Mesenchymal stem cell (in vitro differentiated cells and primary cell): Measurements from ENCODE around the gene KHDC1. TPM values are rescaled to one million over a fixed set of nuclear protein-coding genes. Genes with fewer than 3 reads are reported as not detected.
"Not testable (repeated sequence)": the region's sequence is repeated elsewhere in the genome, so short reads cannot be mapped to it uniquely, and the experiment has no call there.

Experiments
- DNase-seq: peaks from one replicate; pipeline ENCODE4 v3.0.0-alpha.2; 2013
- H2AFZ ChIP-seq: one replicate; pipeline ENCODE4 v1.6.1; 2013; ENCODE audit warnings: low read depth, mild to moderate bottlenecking, control low read depth, inconsistent platforms, low read length, moderate library complexity
- H2AK5ac ChIP-seq: 2 replicates; pipeline ENCODE4 v1.6.1; 2013; ENCODE audit warnings: low read length, moderate library complexity, mild to moderate bottlenecking, inconsistent platforms; ENCODE audit not compliant: severe bottlenecking
- H2BK120ac ChIP-seq: one replicate; pipeline ENCODE4 v1.6.1; 2013; ENCODE audit warnings: low read depth, mild to moderate bottlenecking, inconsistent platforms, low read length, moderate library complexity
- H2BK12ac ChIP-seq, 2 experiments: one replicate each; pipeline ENCODE4 v1.6.1; 2013; ENCODE audit warnings: inconsistent platforms in 2 of 2, low read length in 2 of 2, mild to moderate bottlenecking in 2 of 2, moderate library complexity in 2 of 2, control low read depth in 1 of 2
- H2BK15ac ChIP-seq: one replicate; pipeline ENCODE4 v1.6.1; 2013; ENCODE audit warnings: mild to moderate bottlenecking, low read depth, inconsistent platforms; ENCODE audit not compliant: poor library complexity, severe bottlenecking
- H2BK5ac ChIP-seq: 2 replicates; pipeline ENCODE4 v1.6.1; 2013; ENCODE audit warnings: low read depth, mild to moderate bottlenecking, low read length, control low read depth, inconsistent platforms; ENCODE audit not compliant: poor library complexity, severe bottlenecking
- H3K14ac ChIP-seq, 2 experiments: one replicate each; pipeline ENCODE4 v1.6.1; 2013; ENCODE audit warnings: inconsistent platforms in 2 of 2, low read length in 2 of 2, control low read depth in 1 of 2, mild to moderate bottlenecking in 1 of 2, moderate library complexity in 1 of 2
- H3K18ac ChIP-seq, 2 experiments: one replicate each; pipeline ENCODE4 v1.6.1; 2013; ENCODE audit warnings: inconsistent platforms in 2 of 2, low read length in 2 of 2, control low read depth in 1 of 2, low read depth in 1 of 2, mild to moderate bottlenecking in 1 of 2
- H3K23ac ChIP-seq, 2 experiments: one replicate each; pipeline ENCODE4 v1.6.1; 2013; ENCODE audit warnings: inconsistent platforms in 2 of 2, low read length in 2 of 2, mild to moderate bottlenecking in 2 of 2, moderate library complexity in 2 of 2, control low read depth in 1 of 2
- H3K27ac ChIP-seq: 2 replicates; pipeline ENCODE4 v1.5.1; 2013; ENCODE audit warnings: mild to moderate bottlenecking, moderate library complexity, low read length, control low read depth, inconsistent platforms; ENCODE audit not compliant: poor library complexity, severe bottlenecking
- H3K27me3 ChIP-seq, 2 experiments: 2 replicates each; pipeline versions ENCODE4 v1.6.1 to v1.7.0; 2013; ENCODE audit warnings: low read length in 2 of 2, mild to moderate bottlenecking in 2 of 2, moderate library complexity in 2 of 2, control low read depth in 1 of 2, inconsistent platforms in 1 of 2; ENCODE audit not compliant: control insufficient read depth in 1 of 2, insufficient read depth in 1 of 2
- H3K36me3 ChIP-seq, 2 experiments: 2 replicates each; pipeline versions ENCODE4 v1.6.1 to v1.7.0; 2013; ENCODE audit warnings: low read length in 2 of 2, control low read depth in 1 of 2, inconsistent platforms in 1 of 2, low read depth in 1 of 2, mild to moderate bottlenecking in 1 of 2; ENCODE audit not compliant: insufficient read depth in 2 of 2, control insufficient read depth in 1 of 2
- H3K4ac ChIP-seq, 2 experiments: one replicate each; pipeline ENCODE4 v1.6.1; 2013; ENCODE audit warnings: inconsistent platforms in 2 of 2, low read length in 2 of 2, mild to moderate bottlenecking in 2 of 2, moderate library complexity in 2 of 2, control low read depth in 1 of 2, low read depth in 1 of 2
- H3K4me1 ChIP-seq: 2 replicates; pipeline ENCODE4 v1.6.1; 2013; ENCODE audit warnings: low read depth, low read length, control low read depth; ENCODE audit not compliant: control insufficient read depth, insufficient read depth
- H3K4me2 ChIP-seq: 2 replicates; pipeline ENCODE4 v1.6.1; 2013; ENCODE audit warnings: low read length, mild to moderate bottlenecking, inconsistent platforms; ENCODE audit not compliant: poor library complexity, severe bottlenecking
- H3K4me3 ChIP-seq, 2 experiments: 2 replicates each; pipeline versions ENCODE4 v1.5.1 to v1.7.0; 2013; ENCODE audit warnings: low read length in 2 of 2, mild to moderate bottlenecking in 2 of 2, control low read depth in 1 of 2, low read depth in 1 of 2; ENCODE audit not compliant: insufficient read depth in 1 of 2
- H3K79me1 ChIP-seq: replicated peaks from 2 replicates; pipeline ENCODE4 v1.6.1; 2013; ENCODE audit warnings: mild to moderate bottlenecking, control low read depth, low read length, inconsistent platforms; ENCODE audit not compliant: poor library complexity, severe bottlenecking
- H3K9ac ChIP-seq: 2 replicates; pipeline ENCODE4 v1.7.0; 2013; ENCODE audit warnings: mild to moderate bottlenecking, low read length, moderate library complexity
- H3K9me3 ChIP-seq: 2 replicates; pipeline ENCODE4 v1.7.0; 2013; ENCODE audit warnings: mild to moderate bottlenecking, low read length; ENCODE audit not compliant: control insufficient read depth
- H4K8ac ChIP-seq: one replicate; pipeline ENCODE4 v1.6.1; 2013; ENCODE audit warnings: inconsistent platforms, mild to moderate bottlenecking, low read length, moderate library complexity
- H4K91ac ChIP-seq: one replicate; pipeline ENCODE4 v1.6.1; 2013; ENCODE audit warnings: mild to moderate bottlenecking, low read length, inconsistent platforms
- WGBS: methylation state at CpG from one replicate; pipeline ENCODE4 v1.1.7; 2013; ENCODE audit warnings: mixed read lengths; 5-methylcytosine and 5-hydroxymethylcytosine counted together
- polyA plus RNA-seq, 2 experiments: library from polyadenylated mRNA; stranded (reverse); fragments of 200-250 nt; gene quantifications; one replicate each; pipeline ENCODE4 v1.2.3, GENCODE V29; 2013

Gene KHDC1
- 2.4 TPM for polyA plus RNA-seq (2013, experiment 1 of 2)
- 2.5 TPM for polyA plus RNA-seq (2013, experiment 2 of 2)

GRCh38 chr6:73262671-73263569, at the start of gene KHDC1:
TSS of gene KHDC1 (minus strand) at chr6:73263196. CDS start at chr6:73242517, 20,679 bp downstream.
- Histone ChIP-seq H2BK5ac (no peak within 1 kb of the TSS), H2BK120ac (peak within 1 kb of the TSS; percentile 67), H3K14ac (peak within 1 kb of the TSS in 1 of 2 experiments; percentile 97), H3K27me3 (no peaks in the 10 kb centered on the region), H3K4me2 (peak within 1 kb of the TSS; percentile 97), H3K4ac (peak within 1 kb of the TSS; percentile 97 to 100), H4K8ac (peak within 1 kb of the TSS; percentile 99), H3K4me3 (peak within 1 kb of the TSS; percentile 78 to 93), H2AFZ (peak within 1 kb of the TSS; percentile 99), H4K91ac (peak within 1 kb of the TSS; percentile 98), H3K79me1 (peaks cover 15% of the 10 kb centered on the region), H3K18ac (peak within 1 kb of the TSS; percentile 86 to 93), H2BK15ac (no peak within 1 kb of the TSS), H3K23ac (peak within 1 kb of the TSS in 1 of 2 experiments; percentile 83), H2BK12ac (peak within 1 kb of the TSS in 1 of 2 experiments; percentile 64), H3K27ac (no peak within 1 kb of the TSS), H3K4me1 (peaks cover 9% of the 10 kb centered on the region), H3K36me3 (no peaks in the 10 kb centered on the region), H3K9me3 (no peaks in the 10 kb centered on the region), H3K9ac (peak within 1 kb of the TSS; percentile 91), H2AK5ac (no peak within 1 kb of the TSS)
- 3% methylated on average over 57 of the region's 63 CpGs for WGBS
- DNase-seq = peak; percentile 53

GRCh38 chr6:73310503-73310845, 47.5 kb upstream of the KHDC1 start:
- Histone ChIP-seq H3K4me3 (peak overlapping the region; percentile 73 to 96), H3K4me2 (peak overlapping the region; percentile 81), H3K27me3 (peaks cover 0 to 11% of the 10 kb centered on the region in 2 experiments), H3K4me1 (peaks cover 15% of the 10 kb centered on the region), H3K79me1 (peaks cover 19% of the 10 kb centered on the region), H3K9ac (peak overlapping the region; percentile 94), H2AFZ (peak overlapping the region; percentile 97), H4K8ac (peak overlapping the region; percentile 91)
- not testable (repeated sequence) for DNase-seq, H2BK12ac ChIP-seq, H2BK120ac ChIP-seq, H3K23ac ChIP-seq, H2AK5ac ChIP-seq, H3K14ac ChIP-seq, H3K27ac ChIP-seq, H2BK5ac ChIP-seq, H3K18ac ChIP-seq, H2BK15ac ChIP-seq, H3K9me3 ChIP-seq, H3K4ac ChIP-seq, H4K91ac ChIP-seq, H3K36me3 ChIP-seq
- WGBS = 33% methylated on average over 3 of the region's 4 CpGs

GRCh38 chr6:73309785-73310502, 46.9 kb upstream of the KHDC1 start:
- peak overlapping the region; percentile 81 for H3K4me2 ChIP-seq
- peaks cover 19% of the 10 kb centered on the region for H3K79me1 ChIP-seq
- no peaks in the 10 kb centered on the region for H3K36me3 ChIP-seq
- peak overlapping the region; percentile 91 for H4K8ac ChIP-seq
- H2AK5ac ChIP-seq = no peak overlapping the region
- H2AFZ ChIP-seq = peak overlapping the region; percentile 97
- H2BK15ac ChIP-seq = peak overlapping the region; percentile 60
- peak overlapping the region; percentile 94 for H3K9ac ChIP-seq
- peak overlapping the region; percentile 79 for H4K91ac ChIP-seq
- H2BK120ac ChIP-seq = peak overlapping the region; percentile 51
- peak overlapping the region in 1 of 2 experiments; percentile 85 for H3K23ac ChIP-seq
- peak overlapping the region; percentile 73 to 96 for H3K4me3 ChIP-seq
- H3K27me3 ChIP-seq = peaks cover 0 to 5% of the 10 kb centered on the region in 2 experiments
- H2BK5ac ChIP-seq = no peak overlapping the region
- H3K4ac ChIP-seq = peak overlapping the region; percentile 7 to 88
- H3K14ac ChIP-seq = peak overlapping the region in 1 of 2 experiments; percentile 53
- under 1% methylated on average over 55 of the region's 59 CpGs for WGBS
- H2BK12ac ChIP-seq = peak overlapping the region; percentile 51 to 92
- peak; percentile 78 for DNase-seq
- H3K9me3 ChIP-seq = no peaks in the 10 kb centered on the region
- peak overlapping the region; percentile 64 for H3K27ac ChIP-seq
- H3K18ac ChIP-seq = peak overlapping the region; percentile 46 to 94
- peaks cover 15% of the 10 kb centered on the region for H3K4me1 ChIP-seq

- no peak overlapping the region for H2BK15ac ChIP-seq
Measured at GRCh38 chr6:73309535-73309784, 46.5 kb upstream of the KHDC1 start.

More at GRCh38 chr6:73309535-73309784, 46.5 kb upstream of the KHDC1 start:
- DNase-seq = no peak
- H2BK120ac ChIP-seq = peak overlapping the region; percentile 51
- H3K14ac ChIP-seq = peak overlapping the region in 1 of 2 experiments; percentile 53
- peak overlapping the region in 1 of 2 experiments; percentile 31 for H3K23ac ChIP-seq
- H2AK5ac ChIP-seq = no peak overlapping the region
- no peaks in the 10 kb centered on the region for H3K36me3 ChIP-seq
- peak overlapping the region; percentile 79 for H4K91ac ChIP-seq
- H2BK12ac ChIP-seq = peak overlapping the region in 1 of 2 experiments; percentile 34
- H3K9me3 ChIP-seq = no peaks in the 10 kb centered on the region
- H3K79me1 ChIP-seq = peaks cover 19% of the 10 kb centered on the region
- H3K9ac ChIP-seq = peak overlapping the region; percentile 94
- H3K27me3 ChIP-seq = peaks cover 0 to under 1% of the 10 kb centered on the region in 2 experiments
- no peak overlapping the region for H2BK5ac ChIP-seq
- H3K27ac ChIP-seq = peak overlapping the region; percentile 20
- H3K4ac ChIP-seq = peak overlapping the region; percentile 7 to 73
- 7% methylated on average over 13 of the region's 13 CpGs for WGBS
- H3K4me3 ChIP-seq = peak overlapping the region; percentile 73 to 96
- H3K18ac ChIP-seq = peak overlapping the region; percentile 46 to 94
- peak overlapping the region; percentile 64 for H4K8ac ChIP-seq
- H2AFZ ChIP-seq = peak overlapping the region; percentile 97
- H3K4me2 ChIP-seq = peak overlapping the region; percentile 81
- peaks cover 15% of the 10 kb centered on the region for H3K4me1 ChIP-seq
